Measurements from ENCODE around the gene GRIK1. TPM values are rescaled to one million over a fixed set of nuclear protein-coding genes. Genes with fewer than 3 reads are reported as not detected.

Gene GRIK1
- total and polyA plus RNA-seq, 2 experiments from 2014 or later, result not detected

- in situ Hi-C loops (cut with MboI), result no loop called here
Measured at GRCh38 chr21:29953072-29953471, 13.3 kb upstream of the GRIK1 start.

GRCh38 chr21:29951911-29952310 is 12.1 kb upstream of the GRIK1 start:
- Histone ChIP-seq H3K36me3 (ENCODE audit: low read depth) (no peaks in the 10 kb centered on the region), H4K20me1 (ENCODE audit: insufficient read depth) (no peaks in the 10 kb centered on the region), H3F3A (ENCODE audit: insufficient read depth) (no peaks in the 10 kb centered on the region), H3K27me3 (replicated peaks; ENCODE audit: insufficient read depth) (peaks cover 4% of the 10 kb centered on the region; the same call in 1 of the 2 replicates), H3K9ac (no peak overlapping the region), H3K9me3 (ENCODE audit: low read depth) (no peaks in the 10 kb centered on the region), H3K27ac (no peak overlapping the region), H3K4me2 (ENCODE audit: unreplicated experiment) (no peak overlapping the region), H2AFZ (no peak overlapping the region), H3K9me2 (ENCODE audit: insufficient read depth) (no peaks in the 10 kb centered on the region), H3K4me3 (no peak overlapping the region), H3K4me1 (ENCODE audit: insufficient read depth) (no peaks in the 10 kb centered on the region), H3K79me2 (ENCODE audit: insufficient read depth) (no peaks in the 10 kb centered on the region)
- no peak for DNase-seq
- in situ Hi-C loops (cut with MboI), result no loop called here
- TF ChIP-seq EZH2phosphoT487 (IDR thresholded peaks at IDR 0.05; ENCODE audit: insufficient read depth, low read depth) (no peak), EZH2 (IDR thresholded peaks at IDR 0.05; ENCODE audit: insufficient read depth, poor library complexity, severe bottlenecking) (no peak)

More at GRCh38 chr21:29953072-29953471, 13.3 kb upstream of the GRIK1 start:
- Histone ChIP-seq H4K20me1 (ENCODE audit: insufficient read depth) (no peaks in the 10 kb centered on the region), H3K9me3 (ENCODE audit: low read depth) (no peaks in the 10 kb centered on the region), H3K4me3 (no peak overlapping the region), H3K4me1 (ENCODE audit: insufficient read depth) (no peaks in the 10 kb centered on the region), H3K79me2 (ENCODE audit: insufficient read depth) (no peaks in the 10 kb centered on the region), H3K9me2 (ENCODE audit: insufficient read depth) (no peaks in the 10 kb centered on the region), H3K27ac (no peak overlapping the region), H3K4me2 (ENCODE audit: unreplicated experiment) (no peak overlapping the region), H3K9ac (no peak overlapping the region), H3K36me3 (ENCODE audit: low read depth) (no peaks in the 10 kb centered on the region), H3K27me3 (replicated peaks; ENCODE audit: insufficient read depth) (peaks cover 4% of the 10 kb centered on the region; the same call in 1 of the 2 replicates), H3F3A (ENCODE audit: insufficient read depth) (no peaks in the 10 kb centered on the region), H2AFZ (no peak overlapping the region)
- no peak for TF ChIP-seq EZH2 (IDR thresholded peaks at IDR 0.05; ENCODE audit: insufficient read depth, poor library complexity, severe bottlenecking)
- no peak for TF ChIP-seq EZH2phosphoT487 (IDR thresholded peaks at IDR 0.05; ENCODE audit: insufficient read depth, low read depth)
- 24 to 30% methylated on average over 2 to 4 of the region's 4 CpGs for WGBS, 2 experiments (ENCODE audit: low coverage in 1 of 2, low lambda C conversion rate in 2 of 2, missing lambda C conversion rate in 2 of 2)
- DNase-seq, result no peak

- H3K27me3 ChIP-seq (replicated peaks; ENCODE audit: insufficient read depth), result peaks cover 4% of the 10 kb centered on the region; the same call in 1 of the 2 replicates
- no peaks in the 10 kb centered on the region for H3K9me3 ChIP-seq (ENCODE audit: low read depth)
- H2AFZ ChIP-seq, result no peak overlapping the region
- no peaks in the 10 kb centered on the region for H4K20me1 ChIP-seq (ENCODE audit: insufficient read depth)
- in situ Hi-C loops (cut with MboI), result no loop called here
- DNase-seq, result no peak
- H3K4me1 ChIP-seq (ENCODE audit: insufficient read depth), result no peaks in the 10 kb centered on the region
- H3K79me2 ChIP-seq (ENCODE audit: insufficient read depth), result no peaks in the 10 kb centered on the region
- no peaks in the 10 kb centered on the region for H3F3A ChIP-seq (ENCODE audit: insufficient read depth)
- H3K4me2 ChIP-seq (ENCODE audit: unreplicated experiment), result no peak overlapping the region
- 10 to 14% methylated on average over 1 of the region's 1 CpG for WGBS, 2 experiments (ENCODE audit: low coverage in 1 of 2, low lambda C conversion rate in 2 of 2, missing lambda C conversion rate in 2 of 2)
- no peaks in the 10 kb centered on the region for H3K36me3 ChIP-seq (ENCODE audit: low read depth)
- H3K4me3 ChIP-seq, result no peak overlapping the region
- H3K27ac ChIP-seq, result no peak overlapping the region
- H3K9ac ChIP-seq, result no peak overlapping the region
- TF ChIP-seq EZH2 (IDR thresholded peaks at IDR 0.05; ENCODE audit: insufficient read depth, poor library complexity, severe bottlenecking) (no peak), EZH2phosphoT487 (IDR thresholded peaks at IDR 0.05; ENCODE audit: insufficient read depth, low read depth) (no peak)
- no peaks in the 10 kb centered on the region for H3K9me2 ChIP-seq (ENCODE audit: insufficient read depth)
Measured at GRCh38 chr21:29949991-29950390, 10.2 kb upstream of the GRIK1 start.

- TF ChIP-seq EZH2 (IDR thresholded peaks at IDR 0.05; ENCODE audit: insufficient read depth, poor library complexity, severe bottlenecking) (no peak), EZH2phosphoT487 (IDR thresholded peaks at IDR 0.05; ENCODE audit: insufficient read depth, low read depth) (no peak)
- in situ Hi-C loops (cut with MboI), result no loop called here
- DNase-seq, result no peak
Measured at GRCh38 chr21:29947119-29947518, 7.3 kb upstream of the GRIK1 start.

GRCh38 chr21:29943885-29944284 is 4.1 kb upstream of the GRIK1 start:
- in situ Hi-C loops (cut with MboI), result no loop called here
- Histone ChIP-seq H3K27me3 (replicated peaks; ENCODE audit: insufficient read depth) (peaks cover 34% of the 10 kb centered on the region), H2AFZ (no peak overlapping the region), H3K4me3 (no peak overlapping the region), H3K4me1 (ENCODE audit: insufficient read depth) (no peaks in the 10 kb centered on the region), H3K9me2 (ENCODE audit: insufficient read depth) (no peaks in the 10 kb centered on the region), H3K27ac (no peak overlapping the region), H3K36me3 (ENCODE audit: low read depth) (no peaks in the 10 kb centered on the region), H3F3A (ENCODE audit: insufficient read depth) (no peaks in the 10 kb centered on the region), H3K9me3 (ENCODE audit: low read depth) (no peaks in the 10 kb centered on the region), H3K9ac (no peak overlapping the region), H3K79me2 (ENCODE audit: insufficient read depth) (no peaks in the 10 kb centered on the region), H4K20me1 (ENCODE audit: insufficient read depth) (no peaks in the 10 kb centered on the region), H3K4me2 (ENCODE audit: unreplicated experiment) (no peak overlapping the region)
- DNase-seq, result no peak
- 42 to 58% methylated on average over 4 of the region's 4 CpGs for WGBS, 2 experiments (ENCODE audit: low coverage in 1 of 2, low lambda C conversion rate in 2 of 2, missing lambda C conversion rate in 2 of 2)
- TF ChIP-seq EZH2phosphoT487 (IDR thresholded peaks at IDR 0.05; ENCODE audit: insufficient read depth, low read depth), result no peak
- no peak for TF ChIP-seq EZH2 (IDR thresholded peaks at IDR 0.05; ENCODE audit: insufficient read depth, poor library complexity, severe bottlenecking)

More at GRCh38 chr21:29947119-29947518, 7.3 kb upstream of the GRIK1 start:
- H3K9ac ChIP-seq, result no peak overlapping the region
- no peaks in the 10 kb centered on the region for H4K20me1 ChIP-seq (ENCODE audit: insufficient read depth)
- no peaks in the 10 kb centered on the region for H3K79me2 ChIP-seq (ENCODE audit: insufficient read depth)
- H3K36me3 ChIP-seq (ENCODE audit: low read depth), result no peaks in the 10 kb centered on the region
- no peaks in the 10 kb centered on the region for H3K9me3 ChIP-seq (ENCODE audit: low read depth)
- no peak overlapping the region for H2AFZ ChIP-seq
- peaks cover 3% of the 10 kb centered on the region for H3K27me3 ChIP-seq (replicated peaks; ENCODE audit: insufficient read depth)
- WGBS, 2 experiments (ENCODE audit: low coverage in 1 of 2, low lambda C conversion rate in 2 of 2, missing lambda C conversion rate in 2 of 2), result 32 to 41% methylated on average over 9 of the region's 9 CpGs
- H3K4me3 ChIP-seq, result no peak overlapping the region
- H3K9me2 ChIP-seq (ENCODE audit: insufficient read depth), result no peaks in the 10 kb centered on the region
- no peaks in the 10 kb centered on the region for H3F3A ChIP-seq (ENCODE audit: insufficient read depth)
- no peak overlapping the region for H3K27ac ChIP-seq
- H3K4me1 ChIP-seq (ENCODE audit: insufficient read depth), result no peaks in the 10 kb centered on the region
- no peak overlapping the region for H3K4me2 ChIP-seq (ENCODE audit: unreplicated experiment)
